ENCODE data around the gene SLC17A2. TPM values are rescaled to one million over a fixed set of nuclear protein-coding genes. Genes with fewer than 3 reads are reported as not detected.
"Not testable (repeated sequence)": the region's sequence is repeated elsewhere in the genome, so short reads cannot be mapped to it uniquely, and the experiment has no call there.

SLC17A2 gene
- total RNA-seq, 1 donor from 2014 or later: not detected

- DNase-seq: no peak
- intact Hi-C loops (cut with DNase I): no loop called here
- no peak for ATAC-seq (ENCODE audit: poor library complexity)
These were observed 24.3 kb upstream of the SLC17A2 start for GRCh38 chr6:25954756-25955155.

- DNase-seq: no peak
- peak; percentile 53 for ATAC-seq (ENCODE audit: poor library complexity)
- intact Hi-C loops (cut with DNase I): no loop called here
These were observed 23.2 kb upstream of the SLC17A2 start for GRCh38 chr6:25953733-25954132.

GRCh38 chr6:25952535-25952934 lies 22.0 kb upstream of the SLC17A2 start:
- intact Hi-C loops (cut with DNase I): no loop called here
- DNase-seq: no peak
- ATAC-seq (ENCODE audit: poor library complexity): no peak

- DNase-seq (no peak), ATAC-seq (ENCODE audit: poor library complexity) (no peak)
- intact Hi-C loops (cut with DNase I): no loop called here
These were observed 21.0 kb upstream of the SLC17A2 start for GRCh38 chr6:25951296-25952032.

- ATAC-seq (ENCODE audit: poor library complexity) (no peak), DNase-seq (no peak)
- intact Hi-C loops (cut with DNase I): no loop called here
These were observed 19.8 kb upstream of the SLC17A2 start for GRCh38 chr6:25950297-25950696.

- intact Hi-C loops (cut with DNase I): no loop called here
- DNase-seq (no peak), ATAC-seq (ENCODE audit: poor library complexity) (no peak)
These were observed 19.2 kb upstream of the SLC17A2 start for GRCh38 chr6:25949695-25950094.

GRCh38 chr6:25947492-25947891 lies 17.0 kb upstream of the SLC17A2 start:
- intact Hi-C loops (cut with DNase I); DNase-seq; ATAC-seq (ENCODE audit: poor library complexity): not testable (repeated sequence)

GRCh38 chr6:25946631-25947030 lies 16.1 kb upstream of the SLC17A2 start:
- ATAC-seq (ENCODE audit: poor library complexity): no peak
- no peak for DNase-seq
- intact Hi-C loops (cut with DNase I): no loop called here

GRCh38 chr6:25945738-25946137 lies 15.2 kb upstream of the SLC17A2 start:
- ATAC-seq (ENCODE audit: poor library complexity); DNase-seq; intact Hi-C loops (cut with DNase I): not testable (repeated sequence)

GRCh38 chr6:25944688-25945574 lies 14.4 kb upstream of the SLC17A2 start:
- ATAC-seq (ENCODE audit: poor library complexity) (no peak), DNase-seq (no peak)
- intact Hi-C loops (cut with DNase I): no loop called here

- ATAC-seq (ENCODE audit: poor library complexity): no peak
- intact Hi-C loops (cut with DNase I): no loop called here
- DNase-seq: no peak
These were observed 13.4 kb upstream of the SLC17A2 start for GRCh38 chr6:25943887-25944286.

- ATAC-seq (ENCODE audit: poor library complexity) (no peak), DNase-seq (no peak)
- intact Hi-C loops (cut with DNase I): no loop called here
These were observed 12.2 kb upstream of the SLC17A2 start for GRCh38 chr6:25942561-25943147.

GRCh38 chr6:25939593-25939992 lies 9.1 kb upstream of the SLC17A2 start:
- intact Hi-C loops (cut with DNase I): no loop called here
- ATAC-seq (ENCODE audit: poor library complexity) (no peak), DNase-seq (no peak)

GRCh38 chr6:25935953-25936352 lies 5.5 kb upstream of the SLC17A2 start:
- DNase-seq: no peak
- intact Hi-C loops (cut with DNase I): no loop called here
- no peak for ATAC-seq (ENCODE audit: poor library complexity)

- intact Hi-C loops (cut with DNase I): no loop called here
- DNase-seq: no peak
- ATAC-seq (ENCODE audit: poor library complexity): no peak
These were observed 4.3 kb upstream of the SLC17A2 start for GRCh38 chr6:25934735-25935313.

- intact Hi-C loops (cut with DNase I): no loop called here
- ATAC-seq (ENCODE audit: poor library complexity): no peak
- DNase-seq: no peak
These were observed 3.7 kb upstream of the SLC17A2 start for GRCh38 chr6:25934156-25934555.

GRCh38 chr6:25931411-25931709 lies 869 bp upstream of the SLC17A2 start:
- intact Hi-C loops (cut with DNase I): no loop called here
- no peak for DNase-seq
- ATAC-seq (ENCODE audit: poor library complexity): no peak

GRCh38 chr6:25929785-25930184 lies 706 bp downstream of the SLC17A2 start:
- ATAC-seq (ENCODE audit: poor library complexity); DNase-seq; intact Hi-C loops (cut with DNase I): not testable (repeated sequence)

- no peak for ATAC-seq (ENCODE audit: poor library complexity)
- intact Hi-C loops (cut with DNase I): no loop called here
- no peak for DNase-seq
These were observed 1.7 kb downstream of the SLC17A2 start for GRCh38 chr6:25928562-25929324.

Measured in Right ventricle myocardium superior (tissue), 1 donor.